HepG2 (cell line): ENCODE results near the gene DCST2. TPM values are rescaled to one million over a fixed set of nuclear protein-coding genes. Genes with fewer than 3 reads are reported as not detected.

Experiments
- AHR ChIP-seq: IDR thresholded peaks from 2 replicates; pipeline ENCODE4 v1.6.1; 2018; ENCODE audit warnings: missing genetic modification reagents, missing compliant biosample characterization
- ATF4 ChIP-seq, 2 experiments: fragments of 450-650 bp in 1 of 2; sonication (generic) in 1 of 2; formaldehyde crosslinking; IDR thresholded peaks; 2 replicates each; pipeline versions ENCODE4 v1.5.0 to v1.8.0; 2020 to 2022; ENCODE audit warnings: mild to moderate bottlenecking in 1 of 2, missing genetic modification reagents in 1 of 2
- CERS6 ChIP-seq: sonication (generic); formaldehyde crosslinking; IDR thresholded peaks from 2 replicates; pipeline ENCODE4 v1.5.0; 2020; ENCODE audit warnings: missing genetic modification reagents
- FOSL1 ChIP-seq: sonication (generic); formaldehyde crosslinking; IDR thresholded peaks from 2 replicates; pipeline ENCODE4 v1.9.0; 2021; ENCODE audit warnings: missing genetic modification reagents, borderline replicate concordance
- GATAD2A ChIP-seq: IDR thresholded peaks from 2 replicates; pipeline ENCODE4 v1.6.1; 2016
- MEF2D ChIP-seq: sonication (generic); formaldehyde crosslinking; IDR thresholded peaks from 2 replicates; pipeline ENCODE4 v1.5.1; 2020; ENCODE audit warnings: mild to moderate bottlenecking, missing genetic modification reagents
- NFE2 ChIP-seq: sonication (generic); formaldehyde crosslinking; IDR thresholded peaks from 2 replicates; pipeline ENCODE4 v1.4.0; 2020; ENCODE audit warnings: missing genetic modification reagents
- ONECUT2 ChIP-seq: sonication (generic); formaldehyde crosslinking; IDR thresholded peaks from 2 replicates; pipeline ENCODE4 v1.4.0; 2020; ENCODE audit warnings: missing genetic modification reagents
- STAG1 ChIP-seq: sonication (generic); formaldehyde crosslinking; IDR thresholded peaks from 2 replicates; pipeline ENCODE4 v1.4.0; 2020; ENCODE audit warnings: missing genetic modification reagents
- ZHX2 ChIP-seq, 2 experiments: sonication (generic) in 1 of 2; formaldehyde crosslinking in 1 of 2; IDR thresholded peaks; 2 replicates each; pipeline versions ENCODE4 v1.6.1 to v1.9.0; 2014 to 2022; ENCODE audit warnings: antibody characterized with exemption in 1 of 2, borderline replicate concordance in 1 of 2, inconsistent platforms in 1 of 2, low read depth in 1 of 2, missing genetic modification reagents in 1 of 2
- ZNF138 ChIP-seq: sonication (generic); formaldehyde crosslinking; IDR thresholded peaks from 2 replicates; pipeline ENCODE4 v1.5.0; 2020; ENCODE audit warnings: mild to moderate bottlenecking, low read depth, missing genetic modification reagents
- ZNF331 ChIP-seq: sonication (generic); formaldehyde crosslinking; IDR thresholded peaks from 2 replicates; pipeline ENCODE4 v1.4.0; 2020; ENCODE audit warnings: missing genetic modification reagents
- ZNF343 ChIP-seq: sonication (generic); formaldehyde crosslinking; IDR thresholded peaks from 2 replicates; pipeline ENCODE4 v1.4.0; 2020; ENCODE audit warnings: mild to moderate bottlenecking, missing genetic modification reagents
- ZNF646 ChIP-seq: sonication (generic); formaldehyde crosslinking; IDR thresholded peaks from 2 replicates; pipeline ENCODE4 v1.9.0; 2021; ENCODE audit warnings: mild to moderate bottlenecking, missing genetic modification reagents
- ZSCAN31 ChIP-seq: sonication (generic); formaldehyde crosslinking; IDR thresholded peaks from 2 replicates; pipeline ENCODE4 v1.5.0; 2020; ENCODE audit warnings: low read depth, mild to moderate bottlenecking, missing genetic modification reagents
- polyA plus RNA-seq, 8 experiments: library from polyadenylated mRNA; depleted of rRNA in 3 of 8; stranded (reverse) in 7 of 8; unstranded in 1 of 8; fragments of >200 nt; fragmentation: Illumina TruSeq in 4 of 8; extraction: Trizol in 4 of 8; gene quantifications; 2 replicates each; pipeline versions ENCODE4 v1.2.1 to v1.2.3, GENCODE V29; 2011 to 2016; ENCODE audit warnings: low read depth in 4 of 8, missing spikeins in 1 of 8, mixed read lengths in 1 of 8; ENCODE audit not compliant: insufficient read depth in 1 of 8
- total RNA-seq, 5 experiments: library from RNA; depleted of rRNA; stranded (reverse); fragments of >200 nt; fragmentation: Illumina TruSeq; extraction: Trizol; gene quantifications; 2 replicates each; pipeline ENCODE4 v1.2.3, GENCODE V29; 2016; ENCODE audit warnings: low read depth in 1 of 5

The DCST2 gene
- total and polyA plus RNA-seq, 2 of the 13 experiments (the other 11 are each of a cell fraction or from before 2014, with no cell fraction given) = 0.74 TPM; not detected in 1

DNA sequence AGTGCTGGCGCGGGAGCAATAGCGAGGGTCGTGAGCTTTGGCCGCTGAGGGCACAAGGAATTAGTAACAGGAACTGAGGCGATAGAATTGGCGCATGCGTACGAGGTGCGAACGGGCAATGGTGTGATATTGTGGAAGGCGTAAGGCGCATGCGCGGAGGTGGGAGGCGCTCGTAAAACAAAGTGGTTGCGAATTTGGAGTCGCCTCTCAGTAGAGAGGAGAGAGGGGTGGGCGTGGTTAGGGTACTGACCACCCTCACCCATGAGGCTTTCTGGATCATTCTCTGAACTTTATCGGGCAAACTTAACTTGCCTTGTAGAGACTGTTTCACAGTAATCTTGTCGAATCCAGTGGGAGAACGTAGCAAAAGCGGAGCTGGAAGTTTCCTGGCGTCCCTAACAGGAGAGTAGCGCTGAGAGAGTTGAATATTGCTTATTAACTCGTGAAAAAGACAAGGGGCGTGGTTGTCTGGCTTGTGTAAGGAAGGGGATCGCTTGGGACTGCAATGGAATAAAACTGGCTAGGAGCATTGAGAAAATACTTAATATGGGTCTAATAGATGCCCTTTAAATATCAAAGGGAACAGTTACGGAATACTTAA lies 58.7 kb downstream of the DCST2 start (continued):
- no peak for TF ChIP-seq ZHX2 (IDR thresholded peaks at IDR 0.05; ENCODE audit: low read depth)
- 0 out of 2 replicates have a peak, but pooled peaks have one; percentile 54 for TF ChIP-seq ZHX2 (CRISPR knock-in tag; IDR thresholded peaks at IDR 0.05; ENCODE audit: borderline replicate concordance)
- TF ChIP-seq ZNF646 (CRISPR knock-in tag) = no peak
- TF ChIP-seq NFE2 (CRISPR knock-in tag) = no peak
- no peak; the same call in 1 of the 2 replicates for TF ChIP-seq AHR
- no peak for TF ChIP-seq CERS6 (CRISPR knock-in tag)
- 0 out of 2 replicates have a peak, but pooled peaks have one; percentile 45 for TF ChIP-seq ZSCAN31
- 0 out of 2 replicates have a peak, but pooled peaks have one; percentile 13 for TF ChIP-seq ZNF343 (CRISPR knock-in tag)
- no peak; the same call in 1 of the 2 replicates for TF ChIP-seq GATAD2A (CRISPR knock-in tag)
- TF ChIP-seq STAG1 (CRISPR knock-in tag) = no peak
- no peak for TF ChIP-seq FOSL1 (CRISPR knock-in tag)
- TF ChIP-seq ZNF331 (CRISPR knock-in tag) = no peak
- peak; percentile 3; the same call in 1 of the 2 replicates for TF ChIP-seq MEF2D (CRISPR knock-in tag)
- TF ChIP-seq ATF4 (CRISPR knock-in tag; IDR thresholded peaks at IDR 0.05) = no peak; a peak in 1 of 4 replicates
- TF ChIP-seq ZNF138 (CRISPR knock-in tag) = no peak
- no peak for TF ChIP-seq ONECUT2 (CRISPR knock-in tag)
